HG03025 (cell line): ENCODE measurements around the gene INAVA.
A peak's percentile ranks its signal among the peaks of the same experiment; 100 is the strongest.

Source experiments
- ATAC-seq: cut with Tn5 transposase; IDR thresholded peaks from one replicate; pipeline ENCODE4 v1.9.1; 2021; ENCODE audit warnings: mild to moderate bottlenecking, moderate library complexity; ENCODE audit not compliant: unreplicated experiment, low FRiP score

INAVA gene, protein sequence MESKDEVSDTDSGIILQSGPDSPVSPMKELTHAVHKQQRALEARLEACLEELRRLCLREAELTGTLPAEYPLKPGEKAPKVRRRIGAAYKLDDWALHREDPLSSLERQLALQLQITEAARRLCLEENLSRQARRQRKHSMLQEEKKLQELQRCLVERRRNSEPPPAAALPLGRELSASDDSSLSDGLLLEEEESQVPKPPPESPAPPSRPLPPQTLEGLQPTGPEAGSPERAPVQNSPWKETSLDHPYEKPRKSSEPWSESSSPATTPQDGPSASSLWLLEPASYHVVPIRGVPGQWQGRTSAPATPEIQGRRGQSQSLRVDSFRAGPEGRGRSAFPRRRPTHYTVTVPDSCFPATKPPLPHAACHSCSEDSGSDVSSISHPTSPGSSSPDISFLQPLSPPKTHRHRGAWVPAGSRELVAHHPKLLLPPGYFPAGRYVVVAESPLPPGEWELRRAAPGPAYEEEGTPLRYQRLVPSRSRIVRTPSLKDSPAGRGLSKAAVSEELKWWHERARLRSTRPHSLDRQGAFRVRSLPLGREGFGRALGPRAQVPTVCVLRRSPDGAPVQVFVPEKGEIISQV

DNA sequence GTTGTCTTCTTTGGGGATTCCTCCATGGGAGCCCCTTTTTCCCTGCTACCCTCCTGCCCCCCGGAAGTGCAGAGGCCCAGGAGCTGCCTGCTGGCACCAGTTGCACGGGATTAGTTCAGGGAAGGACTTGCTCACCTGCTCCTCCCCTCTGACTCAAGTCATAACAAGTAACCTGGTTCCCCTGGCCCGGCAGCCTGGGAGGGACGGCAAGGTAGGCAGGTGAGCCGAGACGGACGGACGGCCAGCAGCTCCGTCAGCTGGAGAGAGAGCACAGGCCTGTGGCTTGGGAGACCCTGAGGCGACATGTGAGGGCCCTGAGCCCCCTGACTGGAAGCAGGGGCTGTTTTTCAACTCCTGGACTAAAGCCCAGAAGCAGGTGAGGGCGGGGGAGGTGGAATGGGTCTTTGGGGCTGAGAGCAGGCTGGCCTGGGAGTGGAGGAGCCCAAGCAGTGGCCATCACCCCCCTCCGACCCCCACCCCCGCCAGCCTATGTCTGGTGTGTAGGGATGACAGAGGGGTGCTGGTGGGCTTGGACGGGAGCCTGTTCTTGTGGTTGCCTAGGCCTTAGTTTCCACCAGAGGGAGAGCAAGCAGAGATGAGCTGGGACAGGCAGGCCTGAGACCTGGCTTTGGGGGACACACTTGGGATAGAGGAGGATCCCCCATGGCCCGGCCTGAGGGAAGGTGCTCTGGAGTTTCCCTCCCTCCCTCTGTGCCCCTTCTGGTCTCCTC lies at the start of gene INAVA:
TSS of gene INAVA (plus strand) at position 189 of the 731 bp plus-strand sequence. CDS start 3,501 bp downstream, outside the sequence.
- no peak for ATAC-seq

DNA sequence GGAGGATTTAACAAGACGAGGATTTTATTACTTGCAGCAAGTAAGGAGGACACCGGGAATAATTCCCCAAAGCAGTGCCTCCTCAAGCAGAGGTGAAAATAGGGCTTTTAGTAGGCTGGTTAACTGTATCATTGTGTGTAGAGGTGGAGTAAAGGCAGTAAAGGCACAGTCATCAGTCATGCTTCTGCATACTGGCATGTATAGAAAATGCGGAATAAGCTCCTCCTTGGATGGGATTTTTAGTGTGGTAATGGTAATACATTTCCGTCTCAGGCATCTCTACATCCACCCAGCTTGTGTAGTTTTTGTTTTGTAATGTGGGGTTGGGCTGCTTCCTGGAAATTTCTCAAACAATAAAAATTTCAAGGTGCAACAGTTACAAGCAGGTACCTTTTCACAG lies 49.3 kb upstream of the INAVA start:
- ATAC-seq = no peak

DNA sequence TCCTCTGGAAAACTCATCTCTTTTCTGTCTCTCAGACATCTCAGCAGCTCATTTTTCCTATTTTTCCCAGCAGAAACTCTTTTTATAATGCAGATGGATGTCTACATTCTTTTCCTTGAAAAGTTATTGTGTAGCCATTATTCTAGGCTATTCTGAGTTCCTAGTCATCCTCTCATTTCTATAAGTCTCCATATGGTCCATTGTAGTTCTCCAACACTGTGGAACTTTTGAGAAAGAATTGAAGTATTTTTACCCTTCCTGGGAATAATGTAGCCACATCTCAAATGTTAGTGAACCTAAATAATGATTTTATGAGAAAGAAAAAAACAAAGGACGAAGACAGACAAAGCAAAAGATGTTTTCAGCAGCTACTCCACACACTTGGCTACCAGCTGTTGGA lies 48.3 kb upstream of the INAVA start:
- ATAC-seq = no peak

DNA sequence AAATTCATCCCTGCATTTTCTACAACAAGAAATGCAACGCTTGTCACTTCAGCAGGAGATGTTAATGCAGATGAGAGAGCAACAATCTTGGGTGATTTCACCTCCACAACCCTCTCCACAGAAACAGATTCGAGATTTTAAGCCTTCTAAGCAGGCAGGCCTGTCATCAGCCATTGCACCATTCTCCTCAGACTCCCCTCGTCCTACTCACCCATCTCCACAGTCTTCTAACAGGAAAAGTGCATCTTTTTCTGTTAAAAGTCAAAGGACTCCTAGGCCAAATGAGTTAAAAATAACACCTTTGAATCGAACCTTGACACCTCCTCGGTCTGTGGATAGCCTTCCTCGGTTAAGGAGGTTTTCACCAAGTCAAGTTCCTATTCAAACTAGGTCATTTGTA lies 45.3 kb upstream of the INAVA start:
- no peak for ATAC-seq

- no peak for ATAC-seq
Observed at GRCh38 chr1:200850554-200850953, 44.1 kb upstream of the INAVA start.

GRCh38 chr1:200856716-200857357 lies 37.9 kb upstream of the INAVA start:
- ATAC-seq = no peak

- ATAC-seq = no peak
Observed at GRCh38 chr1:200857804-200858203, 36.9 kb upstream of the INAVA start.

GRCh38 chr1:200861937-200862647 lies 32.6 kb upstream of the INAVA start:
- no peak for ATAC-seq

DNA sequence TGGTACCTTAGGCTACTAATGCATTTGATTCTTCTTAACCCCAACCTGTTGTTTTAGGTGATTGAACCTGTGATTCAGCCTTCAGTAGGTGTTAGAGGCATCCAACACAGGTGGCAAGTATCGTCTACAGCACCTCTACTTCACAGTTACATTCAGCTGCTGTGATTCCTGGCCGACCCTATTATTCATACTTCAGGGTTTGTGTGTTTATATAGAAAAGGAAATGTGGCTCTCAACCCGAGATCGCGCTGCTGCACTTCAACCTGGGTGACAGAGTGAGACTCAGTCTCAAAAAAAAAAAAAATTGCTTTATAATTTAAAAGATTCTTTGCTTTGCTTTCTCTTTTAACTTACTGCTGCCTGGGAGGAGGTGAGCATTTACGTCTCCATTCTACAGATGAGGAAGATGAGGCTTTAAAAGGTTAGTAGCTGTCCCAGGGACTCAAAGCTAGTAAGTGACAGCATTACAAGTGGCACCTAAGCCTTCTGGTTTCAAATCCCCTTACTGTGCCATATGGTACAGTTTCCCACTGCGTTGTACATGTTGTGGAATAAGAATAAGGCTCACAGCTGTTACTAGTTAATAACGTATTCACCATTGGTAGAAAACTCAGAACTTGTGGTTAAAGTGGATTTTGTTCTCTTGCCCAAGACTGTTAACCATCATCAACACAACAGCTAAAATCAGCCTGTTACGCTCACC lies 31.8 kb upstream of the INAVA start:
- no peak for ATAC-seq

DNA sequence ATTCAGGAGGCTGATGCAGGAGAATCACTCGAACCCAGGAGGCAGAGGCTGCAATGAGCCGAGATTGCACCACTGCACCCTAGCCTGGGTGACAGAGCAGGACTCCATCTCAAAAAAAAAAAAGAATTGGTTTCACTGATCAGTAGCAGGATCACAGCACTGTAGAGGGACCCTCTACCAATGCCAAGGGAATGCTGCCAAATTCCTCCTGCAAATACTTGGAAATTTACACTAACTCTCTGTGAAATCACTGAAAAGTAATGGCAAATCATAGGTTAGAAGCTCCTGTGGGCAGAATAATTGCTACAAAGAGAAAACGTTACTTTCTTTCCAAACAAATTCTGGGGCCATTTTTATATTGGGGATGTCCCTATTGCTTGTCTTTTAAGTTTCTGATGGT lies 28.6 kb upstream of the INAVA start:
- ATAC-seq = no peak

DNA sequence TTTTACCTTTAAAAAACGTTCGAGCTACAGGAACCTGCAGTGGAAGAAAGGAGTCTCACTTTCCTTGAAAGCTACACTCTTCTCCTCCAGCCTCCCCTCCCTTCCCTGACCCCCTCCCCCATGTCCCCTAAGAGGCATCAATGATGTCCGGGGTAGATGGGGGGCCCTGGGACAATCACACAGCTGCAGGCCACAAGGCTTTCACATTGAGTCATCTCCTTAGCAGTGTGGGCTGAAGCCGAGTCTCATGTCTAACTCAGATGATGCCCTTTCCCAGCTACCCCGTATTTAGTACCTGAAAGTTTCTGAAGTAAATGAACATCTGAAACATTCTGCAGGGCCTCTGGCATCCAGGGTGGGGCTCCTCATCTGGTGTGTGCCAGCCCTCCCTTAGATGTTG lies 28.2 kb upstream of the INAVA start:
- ATAC-seq = peak; percentile 80

DNA sequence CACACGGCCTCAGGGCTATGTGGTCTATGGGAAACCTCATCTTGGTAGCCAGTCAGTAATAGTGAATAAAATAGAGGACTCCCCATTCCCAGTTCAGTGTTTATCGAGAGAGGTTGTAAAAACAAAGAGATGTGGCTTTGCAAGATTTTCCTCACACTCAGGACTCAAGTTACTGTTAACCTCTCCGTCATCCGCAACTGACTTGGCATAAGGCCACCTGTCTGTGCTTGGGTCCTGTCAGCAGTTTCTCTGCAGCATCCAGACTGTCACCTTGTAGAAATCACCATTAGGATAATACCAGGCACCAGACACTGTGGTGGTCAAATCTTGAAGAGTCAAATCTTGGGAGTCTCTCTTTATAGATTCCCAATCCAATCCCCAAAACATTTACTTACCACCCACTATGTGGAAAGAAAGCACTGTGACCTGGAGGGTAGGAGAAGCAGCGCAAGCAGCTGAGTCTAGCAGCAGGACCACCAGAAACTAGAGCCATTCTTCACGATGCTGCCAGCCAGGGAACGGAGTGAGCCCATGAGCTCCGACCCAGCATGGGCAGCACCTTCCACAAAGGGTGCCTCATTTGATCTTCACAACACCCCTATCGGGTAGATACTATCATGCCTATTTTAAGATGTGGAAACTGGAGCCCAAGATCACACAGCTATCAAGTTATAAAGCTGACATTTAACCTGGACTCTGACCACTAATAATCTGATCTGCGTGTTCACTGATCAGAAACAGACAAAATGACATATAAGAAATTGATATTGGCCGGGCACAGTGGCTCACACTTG lies 27.5 kb upstream of the INAVA start:
- peak; percentile 6 for ATAC-seq

- peak; percentile 0 for ATAC-seq
Observed at GRCh38 chr1:200869376-200869752, 25.3 kb upstream of the INAVA start.

DNA sequence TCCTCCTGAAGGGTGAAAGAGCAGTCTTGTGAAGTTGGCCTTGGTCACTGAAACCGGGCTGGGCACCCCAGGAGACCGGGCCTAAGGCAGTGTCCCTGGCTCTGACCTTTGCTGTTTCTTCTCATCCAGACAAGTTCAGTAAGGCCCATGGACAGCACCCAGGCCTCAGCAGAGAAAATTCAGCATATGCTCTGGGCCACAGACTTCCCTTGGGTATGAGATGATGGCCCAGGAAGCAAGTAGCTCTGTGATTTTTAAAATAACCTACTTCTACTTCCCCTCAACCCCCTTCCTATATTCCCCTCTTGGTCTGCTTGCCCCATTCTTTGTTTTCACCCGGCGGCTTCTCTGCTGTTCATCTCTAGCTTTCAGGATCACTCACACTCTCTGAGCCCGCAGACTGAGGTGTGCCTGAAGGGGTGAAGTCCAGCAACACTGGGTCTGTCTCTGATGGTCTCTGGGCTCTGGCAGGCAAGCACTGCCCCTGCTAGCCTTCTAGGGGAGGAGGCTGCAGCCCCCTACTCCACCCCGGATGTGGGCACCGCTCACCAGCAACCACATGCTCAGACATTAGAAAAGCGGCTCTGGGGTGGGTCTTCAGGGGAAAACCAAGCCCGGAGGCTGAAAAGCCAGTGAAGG lies 24.8 kb upstream of the INAVA start:
- peak; percentile 37 for ATAC-seq

DNA sequence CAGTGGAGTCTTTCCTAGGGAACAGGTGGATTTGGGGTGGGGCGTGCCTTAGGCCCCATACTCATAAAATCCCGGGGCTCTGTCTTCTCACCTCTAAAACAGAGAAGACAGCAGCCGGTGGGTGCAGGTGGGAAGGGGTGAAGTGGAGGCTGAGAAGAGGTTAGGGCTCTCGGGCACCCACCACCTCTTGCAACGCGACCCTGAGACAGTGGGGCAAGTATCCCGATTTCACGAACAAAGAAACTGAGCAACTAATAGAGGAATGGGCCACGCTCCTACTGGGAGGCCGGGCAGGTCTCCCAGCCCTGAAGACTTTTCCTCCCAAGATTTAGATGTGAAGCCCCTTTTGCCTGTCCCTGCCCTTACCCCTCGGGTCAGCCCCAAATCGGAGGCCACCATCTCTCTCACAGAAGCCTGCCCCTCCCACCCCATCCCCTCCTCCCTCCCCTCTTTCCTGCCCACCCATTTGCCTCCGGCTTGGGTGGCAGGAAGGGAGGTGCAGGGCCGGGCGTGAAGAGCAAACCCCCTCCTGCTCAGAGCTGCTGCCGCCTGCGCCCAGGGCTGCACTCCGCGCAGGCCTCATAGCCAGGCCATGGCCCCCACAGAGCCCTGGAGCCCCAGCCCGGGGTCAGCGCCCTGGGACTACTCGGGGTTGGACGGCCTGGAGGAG lies 22.1 kb upstream of the INAVA start, which contains the start of gene GPR25:
TSS of gene GPR25 (plus strand) at position 536 of the 670 bp plus-strand sequence. CDS start at position 593, 57 bp downstream.
- no peak for ATAC-seq

- no peak for ATAC-seq
Observed at GRCh38 chr1:200873116-200873670, 21.5 kb upstream of the INAVA start.

DNA sequence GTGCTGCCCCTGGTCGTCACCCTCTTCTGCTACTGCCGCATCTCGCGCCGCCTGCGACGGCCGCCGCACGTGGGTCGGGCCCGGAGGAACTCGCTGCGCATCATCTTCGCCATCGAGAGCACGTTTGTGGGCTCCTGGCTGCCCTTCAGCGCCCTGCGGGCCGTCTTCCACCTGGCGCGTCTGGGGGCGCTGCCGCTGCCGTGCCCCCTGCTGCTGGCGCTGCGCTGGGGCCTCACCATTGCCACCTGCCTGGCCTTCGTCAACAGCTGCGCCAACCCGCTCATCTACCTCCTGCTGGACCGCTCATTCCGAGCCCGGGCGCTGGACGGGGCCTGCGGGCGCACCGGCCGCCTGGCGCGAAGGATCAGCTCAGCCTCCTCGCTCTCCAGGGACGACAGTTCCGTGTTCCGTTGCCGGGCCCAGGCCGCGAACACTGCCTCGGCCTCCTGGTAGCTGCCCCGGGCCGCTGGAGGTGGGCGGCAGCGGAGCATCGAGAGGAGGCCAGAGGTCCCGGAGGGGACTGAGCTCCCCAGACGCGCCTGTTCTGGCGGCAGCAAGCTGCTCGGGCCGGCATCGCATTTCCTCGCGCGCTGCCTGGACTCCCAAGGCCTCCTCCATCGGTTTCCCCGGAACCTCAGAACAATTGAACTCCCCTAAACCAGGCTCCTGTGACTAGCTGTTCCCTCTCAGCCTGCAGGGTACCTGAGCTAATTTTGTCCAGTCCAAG lies 20.9 kb upstream of the INAVA start:
- no peak for ATAC-seq
